ENCODE measurements around the gene FBXO2.

DNA sequence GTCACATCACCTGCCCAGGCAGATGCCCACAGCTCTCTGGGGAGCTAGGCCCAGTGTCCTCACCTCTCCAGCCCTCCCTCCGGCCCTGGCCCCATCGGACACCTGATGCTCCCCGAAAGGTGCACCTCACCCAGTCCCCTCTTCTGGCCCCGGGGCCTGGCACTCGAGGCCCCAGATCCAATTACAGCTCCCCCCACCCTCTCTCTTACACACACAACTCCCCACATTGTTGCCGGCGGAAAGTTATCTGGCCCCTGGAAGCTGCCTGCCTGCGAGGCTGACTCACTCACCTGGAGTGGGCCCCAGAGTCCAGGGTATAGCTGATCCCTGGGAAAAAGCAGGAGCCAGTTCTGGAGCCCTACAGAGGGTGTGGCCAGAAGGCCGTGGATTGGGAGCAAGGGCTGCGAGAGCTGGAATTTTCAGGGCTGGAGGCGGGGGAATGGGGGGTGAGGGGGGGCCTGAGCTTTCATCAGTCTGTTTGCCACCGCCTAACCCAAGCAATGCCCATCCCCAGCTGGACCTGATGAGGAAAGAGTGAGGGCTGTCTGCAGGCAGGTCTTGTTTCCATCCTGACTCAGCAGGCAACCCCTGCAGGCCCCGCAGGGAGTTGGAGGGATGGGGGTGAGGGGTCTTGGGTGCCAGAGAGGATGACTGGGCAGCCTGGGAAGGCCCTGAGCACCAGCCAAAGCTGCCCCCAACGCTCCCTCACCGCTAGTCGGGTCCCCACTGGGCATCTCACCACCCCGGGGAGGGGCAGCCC is 948 bp downstream of the FBXO2 start:
- no peak for TF ChIP-seq POLR2A (IDR thresholded peaks at IDR 0.05; ENCODE audit: low read depth, low read length)
- TF ChIP-seq POU2F2 (IDR thresholded peaks at IDR 0.05; ENCODE audit: low read depth, low read length), result no peak
- no peak for TF ChIP-seq TAF1 (IDR thresholded peaks at IDR 0.05; ENCODE audit: low read depth, low read length)
